ENCODE data around the gene ATP5PF. TPM values are rescaled to one million over a fixed set of nuclear protein-coding genes. Genes with fewer than 3 reads are reported as not detected.

Gene ATP5PF
- total and polyA plus RNA-seq, 2 donors from 2014 or later: 117 to 998 TPM

DNA sequence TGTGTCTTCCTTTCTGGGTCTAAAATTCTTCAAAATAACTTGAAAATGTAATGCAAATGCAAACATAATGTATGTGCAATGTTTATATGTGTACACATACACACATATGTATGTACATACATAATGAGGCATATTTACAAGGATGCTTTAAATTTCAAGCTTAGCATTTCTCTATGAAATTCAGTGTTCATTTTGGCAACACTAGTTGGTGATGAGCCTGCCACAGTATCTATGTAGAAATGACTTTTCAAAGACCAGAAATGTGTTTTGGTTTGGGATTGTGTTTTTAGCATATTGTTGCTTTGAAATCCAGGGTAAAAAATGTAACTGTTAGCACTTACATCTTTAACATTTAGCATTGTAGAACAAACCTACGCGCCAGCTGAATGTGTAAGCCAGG lies 10.2 kb upstream of the ATP5PF start:
- DNase-seq (no peak), FAIRE-seq (no peak)
- Histone ChIP-seq H3K4me3 (ENCODE audit: low read length in 3 of 3) (no peak overlapping the region), H3K4me1 (ENCODE audit: control insufficient read depth in 2 of 3, insufficient read depth in 2 of 3, low read depth in 1 of 3, low read length in 3 of 3) (no peaks in the 10 kb centered on the region), H3K36me3 (ENCODE audit: control insufficient read depth in 2 of 3, insufficient read depth in 3 of 3, low read length in 3 of 3) (peaks cover 2 to 11% (median 6%) of the 10 kb centered on the region in 3 donors), H3K27me3 (ENCODE audit: control insufficient read depth, insufficient read depth, low read length) (no peaks in the 10 kb centered on the region), H3K9ac (ENCODE audit: low read length in 3 of 3) (no peak overlapping the region), H3K9me3 (ENCODE audit: control insufficient read depth in 2 of 3, insufficient read depth in 1 of 3, low read length in 3 of 3) (no peaks in the 10 kb centered on the region), H3K27ac (ENCODE audit: low read depth in 2 of 2, low read length in 2 of 2) (no peak overlapping the region)
- TF ChIP-seq, protein P1, sequence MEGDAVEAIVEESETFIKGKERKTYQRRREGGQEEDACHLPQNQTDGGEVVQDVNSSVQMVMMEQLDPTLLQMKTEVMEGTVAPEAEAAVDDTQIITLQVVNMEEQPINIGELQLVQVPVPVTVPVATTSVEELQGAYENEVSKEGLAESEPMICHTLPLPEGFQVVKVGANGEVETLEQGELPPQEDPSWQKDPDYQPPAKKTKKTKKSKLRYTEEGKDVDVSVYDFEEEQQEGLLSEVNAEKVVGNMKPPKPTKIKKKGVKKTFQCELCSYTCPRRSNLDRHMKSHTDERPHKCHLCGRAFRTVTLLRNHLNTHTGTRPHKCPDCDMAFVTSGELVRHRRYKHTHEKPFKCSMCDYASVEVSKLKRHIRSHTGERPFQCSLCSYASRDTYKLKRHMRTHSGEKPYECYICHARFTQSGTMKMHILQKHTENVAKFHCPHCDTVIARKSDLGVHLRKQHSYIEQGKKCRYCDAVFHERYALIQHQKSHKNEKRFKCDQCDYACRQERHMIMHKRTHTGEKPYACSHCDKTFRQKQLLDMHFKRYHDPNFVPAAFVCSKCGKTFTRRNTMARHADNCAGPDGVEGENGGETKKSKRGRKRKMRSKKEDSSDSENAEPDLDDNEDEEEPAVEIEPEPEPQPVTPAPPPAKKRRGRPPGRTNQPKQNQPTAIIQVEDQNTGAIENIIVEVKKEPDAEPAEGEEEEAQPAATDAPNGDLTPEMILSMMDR (IDR thresholded peaks at IDR 0.05; ENCODE audit: borderline replicate concordance, extremely low read depth, insufficient read depth): no peak
- intact Hi-C loops (cut with DNase I): no loop called here

GRCh38 chr21:25742900-25743299 lies 8.2 kb upstream of the ATP5PF start:
- no peak overlapping the region for H3K4me3 ChIP-seq (ENCODE audit: low read length in 3 of 3)
- no peaks in the 10 kb centered on the region for H3K27me3 ChIP-seq (ENCODE audit: control insufficient read depth, insufficient read depth, low read length)
- no peaks in the 10 kb centered on the region for H3K9me3 ChIP-seq (ENCODE audit: control insufficient read depth in 2 of 3, insufficient read depth in 1 of 3, low read length in 3 of 3)
- TF ChIP-seq, protein P1 (IDR thresholded peaks at IDR 0.05; ENCODE audit: borderline replicate concordance, extremely low read depth, insufficient read depth): no peak
- no peak overlapping the region for H3K27ac ChIP-seq (ENCODE audit: low read depth in 2 of 2, low read length in 2 of 2)
- no peak for DNase-seq
- no peaks in the 10 kb centered on the region for H3K4me1 ChIP-seq (ENCODE audit: control insufficient read depth in 2 of 3, insufficient read depth in 2 of 3, low read depth in 1 of 3, low read length in 3 of 3)
- FAIRE-seq: no peak
- no peak overlapping the region for H3K9ac ChIP-seq (ENCODE audit: low read length in 3 of 3)
- intact Hi-C loops (cut with DNase I): no loop called here
- peaks cover 0 to 11% (median 2%) of the 10 kb centered on the region in 3 donors for H3K36me3 ChIP-seq (ENCODE audit: control insufficient read depth in 2 of 3, insufficient read depth in 3 of 3, low read length in 3 of 3)

DNA sequence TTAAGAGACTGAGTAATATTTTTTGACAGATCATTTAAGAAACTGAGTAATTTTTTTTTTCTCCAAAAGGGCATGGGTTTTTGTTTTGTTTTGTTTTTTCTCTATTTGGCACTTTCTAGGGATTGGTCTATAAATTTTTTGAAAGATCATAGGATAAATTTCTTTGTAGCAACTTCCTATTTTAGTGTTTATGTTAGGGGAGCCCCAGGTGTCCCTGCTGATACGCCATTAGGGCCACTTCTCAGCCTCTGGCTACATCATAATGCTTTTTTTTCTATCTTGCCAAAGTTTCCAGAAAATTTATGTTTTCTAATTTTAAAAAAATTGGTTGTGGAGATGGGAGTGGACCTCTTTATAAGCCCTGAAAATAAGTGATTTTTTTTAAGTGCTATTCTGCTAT lies 2.7 kb upstream of the ATP5PF start:
- Histone ChIP-seq H3K36me3 (ENCODE audit: control insufficient read depth in 2 of 3, insufficient read depth in 3 of 3, low read length in 3 of 3) (no peaks in the 10 kb centered on the region), H3K27me3 (ENCODE audit: control insufficient read depth, insufficient read depth, low read length) (no peaks in the 10 kb centered on the region), H3K9me3 (ENCODE audit: control insufficient read depth in 2 of 3, insufficient read depth in 1 of 3, low read length in 3 of 3) (no peaks in the 10 kb centered on the region), H3K27ac (ENCODE audit: low read depth in 2 of 2, low read length in 2 of 2) (no peak overlapping the region), H3K4me1 (ENCODE audit: control insufficient read depth in 2 of 3, insufficient read depth in 2 of 3, low read depth in 1 of 3, low read length in 3 of 3) (peaks cover 0 to 7% (median 4%) of the 10 kb centered on the region in 3 donors), H3K4me3 (ENCODE audit: low read length in 3 of 3) (no peak overlapping the region), H3K9ac (ENCODE audit: low read length in 3 of 3) (no peak overlapping the region)
- intact Hi-C loops (cut with DNase I): no loop called here
- TF ChIP-seq, protein P1 (IDR thresholded peaks at IDR 0.05; ENCODE audit: borderline replicate concordance, extremely low read depth, insufficient read depth): no peak
- FAIRE-seq (no peak), DNase-seq (no peak)

All from kidney (tissue), 14 donors.